GM23338 (cell line): Measurements from ENCODE around the gene NLRP10. TPM values are rescaled to one million over a fixed set of nuclear protein-coding genes. Genes with fewer than 3 reads are reported as not detected.

Experiments used
- ATAC-seq: fragments of 200-7000 bp; cut with Tn5 transposase; 3 replicates; pipeline ENCODE4 v1.9.1; 2020
- DNase-seq: peaks from one replicate; pipeline ENCODE4 v3.0.0-alpha.2; 2015; ENCODE audit warnings: low spot score
- H2AFZ ChIP-seq: fragments of 200-600 bp; sonication (generic); 2 replicates; pipeline ENCODE4 v1.8.0; 2016; ENCODE audit warnings: antibody characterized with exemption, mild to moderate bottlenecking, moderate library complexity
- H3F3A ChIP-seq: fragments of 200-600 bp; sonication (generic); replicated peaks from 2 replicates; pipeline ENCODE4 v1.8.0; 2017; ENCODE audit warnings: antibody characterized with exemption, mixed run types, low read depth
- H3K27ac ChIP-seq: fragments of 200-600 bp; sonication (generic); 2 replicates; pipeline ENCODE4 v1.6.1; 2016; ENCODE audit warnings: low read depth
- H3K27me3 ChIP-seq: fragments of 200-600 bp; sonication (generic); 2 replicates; pipeline ENCODE4 v1.8.0; 2016; ENCODE audit warnings: mild to moderate bottlenecking, mixed run types, moderate library complexity; ENCODE audit not compliant: insufficient read depth
- H3K36me3 ChIP-seq: fragments of 200-600 bp; sonication (generic); 2 replicates; pipeline ENCODE4 v1.8.0; 2016; ENCODE audit warnings: mild to moderate bottlenecking; ENCODE audit not compliant: insufficient read depth
- H3K4me1 ChIP-seq: fragments of 200-600 bp; sonication (generic); 2 replicates; pipeline ENCODE4 v1.8.0; 2016; ENCODE audit warnings: mild to moderate bottlenecking, moderate library complexity; ENCODE audit not compliant: insufficient read depth
- H3K4me2 ChIP-seq: fragments of 200-600 bp; sonication (generic); 2 replicates; pipeline ENCODE4 v1.7.1; 2017; ENCODE audit warnings: mixed run types
- H3K4me3 ChIP-seq: fragments of 200-600 bp; sonication (generic); 2 replicates; pipeline ENCODE4 v1.6.1; 2016; ENCODE audit warnings: mixed run types
- H3K79me2 ChIP-seq: fragments of 200-600 bp; sonication (generic); replicated peaks from 2 replicates; pipeline ENCODE4 v1.8.0; 2017; ENCODE audit warnings: mild to moderate bottlenecking; ENCODE audit not compliant: insufficient read depth
- H3K9me2 ChIP-seq: fragments of 200-600 bp; sonication (generic); 2 replicates; pipeline ENCODE4 v1.8.0; 2017; ENCODE audit not compliant: insufficient read depth
- H4K20me1 ChIP-seq: fragments of 200-600 bp; sonication (generic); replicated peaks from 2 replicates; pipeline ENCODE4 v1.8.0; 2017; ENCODE audit warnings: mild to moderate bottlenecking; ENCODE audit not compliant: insufficient read depth
- H3K27ac Mint-ChIP-seq: 2 replicates; pipeline ENCODE4 v1.8.0; 2020; ENCODE audit warnings: inconsistent platforms, mild to moderate bottlenecking, moderate library complexity, mixed read lengths
- H3K27me3 Mint-ChIP-seq: 3 replicates; pipeline ENCODE4 v1.8.0; 2022; ENCODE audit warnings: low read depth, mild to moderate bottlenecking, moderate library complexity, mixed read lengths, inconsistent platforms; ENCODE audit not compliant: insufficient read depth, poor library complexity
- H3K36me3 Mint-ChIP-seq: 3 replicates; pipeline ENCODE4 v1.8.0; 2021; ENCODE audit warnings: low read depth, mild to moderate bottlenecking, inconsistent platforms, moderate library complexity, mixed read lengths
- H3K4me1 Mint-ChIP-seq: 3 replicates; pipeline ENCODE4 v1.8.0; 2020; ENCODE audit warnings: mild to moderate bottlenecking, inconsistent platforms, mixed read lengths
- H3K4me3 Mint-ChIP-seq: 3 replicates; pipeline ENCODE4 v1.8.0; 2021; ENCODE audit warnings: moderate library complexity, mild to moderate bottlenecking, inconsistent platforms, mixed read lengths
- H3K9me3 Mint-ChIP-seq: 3 replicates; pipeline ENCODE4 v1.8.0; 2020; ENCODE audit warnings: moderate library complexity, mild to moderate bottlenecking, inconsistent platforms, mixed read lengths
- CREB1 ChIP-seq: fragments of 250-450 bp; sonication (Bioruptor Pico); IDR thresholded peaks from 2 replicates; pipeline ENCODE4 v1.5.0; 2020; ENCODE audit warnings: low read depth, mild to moderate bottlenecking, moderate library complexity
- EZH2 ChIP-seq: fragments of 200-600 bp; sonication (generic); IDR thresholded peaks from one replicate; pipeline ENCODE4 v1.8.0; 2017; ENCODE audit warnings: antibody characterized with exemption, mild to moderate bottlenecking, low read depth; ENCODE audit not compliant: unreplicated experiment
- EZH2phosphoT487 ChIP-seq: fragments of 200-600 bp; sonication (generic); IDR thresholded peaks from one replicate; pipeline ENCODE4 v1.8.1; 2018; ENCODE audit warnings: antibody characterized with exemption; ENCODE audit not compliant: unreplicated experiment
- JUNB ChIP-seq: IDR thresholded peaks from one replicate; pipeline ENCODE4 v1.6.1; 2016; ENCODE audit warnings: antibody characterized with exemption; ENCODE audit not compliant: unreplicated experiment
- NANOG ChIP-seq: IDR thresholded peaks from 2 replicates; pipeline ENCODE4 v1.6.1; 2016; ENCODE audit warnings: antibody characterized with exemption, borderline replicate concordance
- POLR2AphosphoS5 ChIP-seq: IDR thresholded peaks from 2 replicates; pipeline ENCODE4 v1.6.1; 2016; ENCODE audit warnings: antibody characterized with exemption, low read depth
- STAT1 ChIP-seq: IDR thresholded peaks from one replicate; pipeline ENCODE4 v1.6.1; 2016; ENCODE audit warnings: antibody characterized with exemption; ENCODE audit not compliant: unreplicated experiment
- ZNF114 ChIP-seq: fragments of 250-450 bp; sonication (Bioruptor Pico); IDR thresholded peaks from 2 replicates; pipeline ENCODE4 v1.5.0; 2020; ENCODE audit warnings: mild to moderate bottlenecking, moderate library complexity
- ZNF331 ChIP-seq: fragments of 250-450 bp; sonication (Bioruptor Pico); IDR thresholded peaks from 2 replicates; pipeline ENCODE4 v1.5.0; 2020; ENCODE audit warnings: low read depth, mild to moderate bottlenecking, moderate library complexity
- polyA plus RNA-seq: library from polyadenylated mRNA; unstranded; fragments of >200 nt; fragmentation: Nextera tagmentation; extraction: Ambion mirVana; gene quantifications from 2 replicates; pipeline ENCODE4 v1.2.1, GENCODE V29; 2016
- total RNA-seq: library from RNA; depleted of rRNA; stranded (reverse); fragments of >200 nt; shearing (Covaris generic); gene quantifications from 2 replicates; pipeline ENCODE4 v1.2.3, GENCODE V29; 2014
- TF ChIP-seq, protein P1 (sequence below): IDR thresholded peaks from one replicate; pipeline ENCODE4 v1.6.1; 2018; ENCODE audit warnings: antibody characterized with exemption; ENCODE audit not compliant: unreplicated experiment
- TF ChIP-seq, protein P2 (sequence below): IDR thresholded peaks from 2 replicates; pipeline ENCODE4 v1.6.1; 2016; ENCODE audit warnings: antibody characterized with exemption
- TF ChIP-seq, protein P3 (sequence below): fragments of 250-450 bp; sonication (Bioruptor Pico); IDR thresholded peaks from 2 replicates; pipeline ENCODE4 v1.5.0; 2020; ENCODE audit warnings: mild to moderate bottlenecking, moderate library complexity
- TF ChIP-seq, protein P4 (sequence below), 2 experiments: fragments of 200-600 bp in 1 of 2; sonication (generic) in 1 of 2; conservative IDR thresholded peaks; 2 replicates each; pipeline versions ENCODE4 v1.5.1 to v1.6.1; 2016 to 2017; ENCODE audit warnings: antibody characterized with exemption in 2 of 2, low read depth in 2 of 2, mild to moderate bottlenecking in 2 of 2, moderate library complexity in 1 of 2

The NLRP10 gene
- total and polyA plus RNA-seq, 2 experiments from 2014 or later: 1.1 to 4.3 TPM

GRCh38 chr11:8011981-8012444 is 46.8 kb upstream of the NLRP10 start:
- Histone ChIP-seq H3K79me2 (no peaks in the 10 kb centered on the region), H3K4me3 (no peak overlapping the region), H3K36me3 (no peaks in the 10 kb centered on the region), H3K27ac (no peak overlapping the region), H3K27me3 (peaks cover 27% of the 10 kb centered on the region), H3K9me2 (no peaks in the 10 kb centered on the region), H3F3A (no peaks in the 10 kb centered on the region), H3K4me1 (peaks cover 15% of the 10 kb centered on the region; the same call in 1 of the 2 replicates), H4K20me1 (no peaks in the 10 kb centered on the region; the same call in 1 of the 2 replicates), H3K4me2 (no peak overlapping the region), H2AFZ (no peak overlapping the region)
- no peak for TF ChIP-seq JUNB
- TF ChIP-seq CREB1 (CRISPR knock-in tag): no peak
- TF ChIP-seq EZH2phosphoT487: no peak
- TF ChIP-seq, protein P1, sequence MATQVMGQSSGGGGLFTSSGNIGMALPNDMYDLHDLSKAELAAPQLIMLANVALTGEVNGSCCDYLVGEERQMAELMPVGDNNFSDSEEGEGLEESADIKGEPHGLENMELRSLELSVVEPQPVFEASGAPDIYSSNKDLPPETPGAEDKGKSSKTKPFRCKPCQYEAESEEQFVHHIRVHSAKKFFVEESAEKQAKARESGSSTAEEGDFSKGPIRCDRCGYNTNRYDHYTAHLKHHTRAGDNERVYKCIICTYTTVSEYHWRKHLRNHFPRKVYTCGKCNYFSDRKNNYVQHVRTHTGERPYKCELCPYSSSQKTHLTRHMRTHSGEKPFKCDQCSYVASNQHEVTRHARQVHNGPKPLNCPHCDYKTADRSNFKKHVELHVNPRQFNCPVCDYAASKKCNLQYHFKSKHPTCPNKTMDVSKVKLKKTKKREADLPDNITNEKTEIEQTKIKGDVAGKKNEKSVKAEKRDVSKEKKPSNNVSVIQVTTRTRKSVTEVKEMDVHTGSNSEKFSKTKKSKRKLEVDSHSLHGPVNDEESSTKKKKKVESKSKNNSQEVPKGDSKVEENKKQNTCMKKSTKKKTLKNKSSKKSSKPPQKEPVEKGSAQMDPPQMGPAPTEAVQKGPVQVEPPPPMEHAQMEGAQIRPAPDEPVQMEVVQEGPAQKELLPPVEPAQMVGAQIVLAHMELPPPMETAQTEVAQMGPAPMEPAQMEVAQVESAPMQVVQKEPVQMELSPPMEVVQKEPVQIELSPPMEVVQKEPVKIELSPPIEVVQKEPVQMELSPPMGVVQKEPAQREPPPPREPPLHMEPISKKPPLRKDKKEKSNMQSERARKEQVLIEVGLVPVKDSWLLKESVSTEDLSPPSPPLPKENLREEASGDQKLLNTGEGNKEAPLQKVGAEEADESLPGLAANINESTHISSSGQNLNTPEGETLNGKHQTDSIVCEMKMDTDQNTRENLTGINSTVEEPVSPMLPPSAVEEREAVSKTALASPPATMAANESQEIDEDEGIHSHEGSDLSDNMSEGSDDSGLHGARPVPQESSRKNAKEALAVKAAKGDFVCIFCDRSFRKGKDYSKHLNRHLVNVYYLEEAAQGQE: no peak
- no peak for TF ChIP-seq EZH2
- TF ChIP-seq, protein P2, sequence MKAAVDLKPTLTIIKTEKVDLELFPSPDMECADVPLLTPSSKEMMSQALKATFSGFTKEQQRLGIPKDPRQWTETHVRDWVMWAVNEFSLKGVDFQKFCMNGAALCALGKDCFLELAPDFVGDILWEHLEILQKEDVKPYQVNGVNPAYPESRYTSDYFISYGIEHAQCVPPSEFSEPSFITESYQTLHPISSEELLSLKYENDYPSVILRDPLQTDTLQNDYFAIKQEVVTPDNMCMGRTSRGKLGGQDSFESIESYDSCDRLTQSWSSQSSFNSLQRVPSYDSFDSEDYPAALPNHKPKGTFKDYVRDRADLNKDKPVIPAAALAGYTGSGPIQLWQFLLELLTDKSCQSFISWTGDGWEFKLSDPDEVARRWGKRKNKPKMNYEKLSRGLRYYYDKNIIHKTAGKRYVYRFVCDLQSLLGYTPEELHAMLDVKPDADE: no peak
- TF ChIP-seq, protein P3, sequence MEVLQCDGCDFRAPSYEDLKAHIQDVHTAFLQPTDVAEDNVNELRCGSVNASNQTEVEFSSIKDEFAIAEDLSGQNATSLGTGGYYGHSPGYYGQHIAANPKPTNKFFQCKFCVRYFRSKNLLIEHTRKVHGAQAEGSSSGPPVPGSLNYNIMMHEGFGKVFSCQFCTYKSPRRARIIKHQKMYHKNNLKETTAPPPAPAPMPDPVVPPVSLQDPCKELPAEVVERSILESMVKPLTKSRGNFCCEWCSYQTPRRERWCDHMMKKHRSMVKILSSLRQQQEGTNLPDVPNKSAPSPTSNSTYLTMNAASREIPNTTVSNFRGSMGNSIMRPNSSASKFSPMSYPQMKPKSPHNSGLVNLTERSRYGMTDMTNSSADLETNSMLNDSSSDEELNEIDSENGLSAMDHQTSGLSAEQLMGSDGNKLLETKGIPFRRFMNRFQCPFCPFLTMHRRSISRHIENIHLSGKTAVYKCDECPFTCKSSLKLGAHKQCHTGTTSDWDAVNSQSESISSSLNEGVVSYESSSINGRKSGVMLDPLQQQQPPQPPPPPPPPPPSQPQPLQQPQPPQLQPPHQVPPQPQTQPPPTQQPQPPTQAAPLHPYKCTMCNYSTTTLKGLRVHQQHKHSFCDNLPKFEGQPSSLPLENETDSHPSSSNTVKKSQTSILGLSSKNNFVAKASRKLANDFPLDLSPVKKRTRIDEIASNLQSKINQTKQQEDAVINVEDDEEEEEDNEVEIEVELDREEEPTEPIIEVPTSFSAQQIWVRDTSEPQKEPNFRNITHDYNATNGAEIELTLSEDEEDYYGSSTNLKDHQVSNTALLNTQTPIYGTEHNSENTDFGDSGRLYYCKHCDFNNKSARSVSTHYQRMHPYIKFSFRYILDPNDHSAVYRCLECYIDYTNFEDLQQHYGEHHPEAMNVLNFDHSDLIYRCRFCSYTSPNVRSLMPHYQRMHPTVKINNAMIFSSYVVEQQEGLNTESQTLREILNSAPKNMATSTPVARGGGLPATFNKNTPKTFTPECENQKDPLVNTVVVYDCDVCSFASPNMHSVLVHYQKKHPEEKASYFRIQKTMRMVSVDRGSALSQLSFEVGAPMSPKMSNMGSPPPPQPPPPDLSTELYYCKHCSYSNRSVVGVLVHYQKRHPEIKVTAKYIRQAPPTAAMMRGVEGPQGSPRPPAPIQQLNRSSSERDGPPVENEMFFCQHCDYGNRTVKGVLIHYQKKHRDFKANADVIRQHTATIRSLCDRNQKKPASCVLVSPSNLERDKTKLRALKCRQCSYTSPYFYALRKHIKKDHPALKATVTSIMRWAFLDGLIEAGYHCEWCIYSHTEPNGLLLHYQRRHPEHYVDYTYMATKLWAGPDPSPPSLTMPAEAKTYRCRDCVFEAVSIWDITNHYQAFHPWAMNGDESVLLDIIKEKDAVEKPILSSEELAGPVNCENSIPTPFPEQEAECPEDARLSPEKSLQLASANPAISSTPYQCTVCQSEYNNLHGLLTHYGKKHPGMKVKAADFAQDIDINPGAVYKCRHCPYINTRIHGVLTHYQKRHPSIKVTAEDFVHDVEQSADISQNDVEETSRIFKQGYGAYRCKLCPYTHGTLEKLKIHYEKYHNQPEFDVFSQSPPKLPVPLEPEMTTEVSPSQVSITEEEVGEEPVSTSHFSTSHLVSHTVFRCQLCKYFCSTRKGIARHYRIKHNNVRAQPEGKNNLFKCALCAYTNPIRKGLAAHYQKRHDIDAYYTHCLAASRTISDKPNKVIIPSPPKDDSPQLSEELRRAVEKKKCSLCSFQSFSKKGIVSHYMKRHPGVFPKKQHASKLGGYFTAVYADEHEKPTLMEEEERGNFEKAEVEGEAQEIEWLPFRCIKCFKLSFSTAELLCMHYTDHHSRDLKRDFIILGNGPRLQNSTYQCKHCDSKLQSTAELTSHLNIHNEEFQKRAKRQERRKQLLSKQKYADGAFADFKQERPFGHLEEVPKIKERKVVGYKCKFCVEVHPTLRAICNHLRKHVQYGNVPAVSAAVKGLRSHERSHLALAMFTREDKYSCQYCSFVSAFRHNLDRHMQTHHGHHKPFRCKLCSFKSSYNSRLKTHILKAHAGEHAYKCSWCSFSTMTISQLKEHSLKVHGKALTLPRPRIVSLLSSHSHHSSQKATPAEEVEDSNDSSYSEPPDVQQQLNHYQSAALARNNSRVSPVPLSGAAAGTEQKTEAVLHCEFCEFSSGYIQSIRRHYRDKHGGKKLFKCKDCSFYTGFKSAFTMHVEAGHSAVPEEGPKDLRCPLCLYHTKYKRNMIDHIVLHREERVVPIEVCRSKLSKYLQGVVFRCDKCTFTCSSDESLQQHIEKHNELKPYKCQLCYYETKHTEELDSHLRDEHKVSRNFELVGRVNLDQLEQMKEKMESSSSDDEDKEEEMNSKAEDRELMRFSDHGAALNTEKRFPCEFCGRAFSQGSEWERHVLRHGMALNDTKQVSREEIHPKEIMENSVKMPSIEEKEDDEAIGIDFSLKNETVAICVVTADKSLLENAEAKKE (CRISPR knock-in tag): no peak
- TF ChIP-seq NANOG: no peak
- TF ChIP-seq POLR2AphosphoS5: no peak
- TF ChIP-seq, protein P4, sequence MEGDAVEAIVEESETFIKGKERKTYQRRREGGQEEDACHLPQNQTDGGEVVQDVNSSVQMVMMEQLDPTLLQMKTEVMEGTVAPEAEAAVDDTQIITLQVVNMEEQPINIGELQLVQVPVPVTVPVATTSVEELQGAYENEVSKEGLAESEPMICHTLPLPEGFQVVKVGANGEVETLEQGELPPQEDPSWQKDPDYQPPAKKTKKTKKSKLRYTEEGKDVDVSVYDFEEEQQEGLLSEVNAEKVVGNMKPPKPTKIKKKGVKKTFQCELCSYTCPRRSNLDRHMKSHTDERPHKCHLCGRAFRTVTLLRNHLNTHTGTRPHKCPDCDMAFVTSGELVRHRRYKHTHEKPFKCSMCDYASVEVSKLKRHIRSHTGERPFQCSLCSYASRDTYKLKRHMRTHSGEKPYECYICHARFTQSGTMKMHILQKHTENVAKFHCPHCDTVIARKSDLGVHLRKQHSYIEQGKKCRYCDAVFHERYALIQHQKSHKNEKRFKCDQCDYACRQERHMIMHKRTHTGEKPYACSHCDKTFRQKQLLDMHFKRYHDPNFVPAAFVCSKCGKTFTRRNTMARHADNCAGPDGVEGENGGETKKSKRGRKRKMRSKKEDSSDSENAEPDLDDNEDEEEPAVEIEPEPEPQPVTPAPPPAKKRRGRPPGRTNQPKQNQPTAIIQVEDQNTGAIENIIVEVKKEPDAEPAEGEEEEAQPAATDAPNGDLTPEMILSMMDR (conservative IDR thresholded peaks at IDR 0.05; ENCODE audit: low read depth in 2 of 2): no peak
- no peak for TF ChIP-seq ZNF331 (CRISPR knock-in tag)
- TF ChIP-seq ZNF114: no peak
- no peak for TF ChIP-seq STAT1
- H3K27me3 Mint-ChIP-seq: peaks cover 19% of the 10 kb centered on the region
- ATAC-seq: no peak
- no peak for DNase-seq
- H3K9me3 Mint-ChIP-seq: no peaks in the 10 kb centered on the region
- no peak overlapping the region for H3K4me3 Mint-ChIP-seq
- no peaks in the 10 kb centered on the region for H3K36me3 Mint-ChIP-seq
- H3K4me1 Mint-ChIP-seq: peaks cover 19% of the 10 kb centered on the region
- H3K27ac Mint-ChIP-seq: no peak overlapping the region
